Astrocyte (in vitro differentiated cells and primary cell): ENCODE measurements around the gene AMMECR1L.

Source experiments
- CTCF ChIP-seq: IDR thresholded peaks from 2 replicates; pipeline ENCODE4 v1.5.1; 2011; ENCODE audit warnings: low read depth, mild to moderate bottlenecking, inconsistent platforms, low read length, moderate library complexity; ENCODE audit not compliant: insufficient read depth
- EZH2 ChIP-seq: IDR thresholded peaks from 2 replicates; pipeline ENCODE4 v1.6.1; 2012; ENCODE audit warnings: mild to moderate bottlenecking, low read length, inconsistent platforms; ENCODE audit not compliant: insufficient read depth

GRCh38 chr2:127814677-127815076 lies 71.1 kb downstream of the AMMECR1L start:
- TF ChIP-seq CTCF (no peak), EZH2 (no peak)
